GM19463 (cell line): ENCODE results near the gene TSHZ3.

ENCODE experiments used
- ATAC-seq: cut with Tn5 transposase; IDR thresholded peaks from one replicate; pipeline ENCODE4 v1.9.1; 2021; ENCODE audit warnings: mild to moderate bottlenecking, moderate library complexity; ENCODE audit not compliant: unreplicated experiment

The TSHZ3 gene, protein sequence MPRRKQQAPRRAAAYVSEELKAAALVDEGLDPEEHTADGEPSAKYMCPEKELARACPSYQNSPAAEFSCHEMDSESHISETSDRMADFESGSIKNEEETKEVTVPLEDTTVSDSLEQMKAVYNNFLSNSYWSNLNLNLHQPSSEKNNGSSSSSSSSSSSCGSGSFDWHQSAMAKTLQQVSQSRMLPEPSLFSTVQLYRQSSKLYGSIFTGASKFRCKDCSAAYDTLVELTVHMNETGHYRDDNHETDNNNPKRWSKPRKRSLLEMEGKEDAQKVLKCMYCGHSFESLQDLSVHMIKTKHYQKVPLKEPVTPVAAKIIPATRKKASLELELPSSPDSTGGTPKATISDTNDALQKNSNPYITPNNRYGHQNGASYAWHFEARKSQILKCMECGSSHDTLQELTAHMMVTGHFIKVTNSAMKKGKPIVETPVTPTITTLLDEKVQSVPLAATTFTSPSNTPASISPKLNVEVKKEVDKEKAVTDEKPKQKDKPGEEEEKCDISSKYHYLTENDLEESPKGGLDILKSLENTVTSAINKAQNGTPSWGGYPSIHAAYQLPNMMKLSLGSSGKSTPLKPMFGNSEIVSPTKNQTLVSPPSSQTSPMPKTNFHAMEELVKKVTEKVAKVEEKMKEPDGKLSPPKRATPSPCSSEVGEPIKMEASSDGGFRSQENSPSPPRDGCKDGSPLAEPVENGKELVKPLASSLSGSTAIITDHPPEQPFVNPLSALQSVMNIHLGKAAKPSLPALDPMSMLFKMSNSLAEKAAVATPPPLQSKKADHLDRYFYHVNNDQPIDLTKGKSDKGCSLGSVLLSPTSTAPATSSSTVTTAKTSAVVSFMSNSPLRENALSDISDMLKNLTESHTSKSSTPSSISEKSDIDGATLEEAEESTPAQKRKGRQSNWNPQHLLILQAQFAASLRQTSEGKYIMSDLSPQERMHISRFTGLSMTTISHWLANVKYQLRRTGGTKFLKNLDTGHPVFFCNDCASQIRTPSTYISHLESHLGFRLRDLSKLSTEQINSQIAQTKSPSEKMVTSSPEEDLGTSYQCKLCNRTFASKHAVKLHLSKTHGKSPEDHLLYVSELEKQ

DNA sequence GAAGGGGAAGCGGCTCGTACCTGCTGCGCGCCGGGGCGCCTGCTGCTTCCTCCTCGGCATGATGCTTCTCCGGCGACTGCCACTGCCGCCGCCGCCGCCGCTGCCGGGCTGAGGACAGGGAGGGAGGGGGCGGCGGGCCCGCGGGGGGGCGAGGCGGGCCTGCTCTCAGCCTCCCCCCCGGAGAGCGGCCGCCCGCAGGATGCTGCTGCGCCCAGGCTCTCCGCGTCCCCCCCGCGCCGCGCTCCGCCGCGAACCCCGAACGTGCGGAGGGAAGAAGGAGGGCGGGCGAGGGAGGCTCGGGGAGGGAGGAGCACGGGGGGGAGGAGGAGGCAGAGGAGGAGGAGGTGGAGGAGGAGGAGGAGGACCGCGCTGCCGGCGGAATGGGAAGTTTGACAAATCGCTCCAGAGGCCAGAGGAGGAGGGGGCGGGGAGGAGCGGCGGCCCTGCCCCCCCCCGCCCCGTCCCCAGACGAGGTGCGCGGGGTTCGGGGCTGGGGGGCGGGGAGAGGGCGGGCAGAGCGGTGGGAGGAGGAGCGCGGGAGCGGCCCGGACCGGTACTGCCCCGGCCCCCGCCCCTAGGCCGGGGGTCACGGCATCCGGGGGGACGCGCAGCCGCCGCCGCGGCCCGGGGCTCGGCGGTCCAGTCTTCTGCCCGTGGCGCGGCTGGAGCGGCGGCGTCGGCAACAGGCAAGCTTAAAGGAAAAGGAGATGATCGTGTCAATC, at the start of gene TSHZ3:
Gene TSHZ3 (minus strand): TSS at position 277 of the 722 bp plus-strand sequence. CDS start 217 bp downstream, at position 60.
- no peak for ATAC-seq

DNA sequence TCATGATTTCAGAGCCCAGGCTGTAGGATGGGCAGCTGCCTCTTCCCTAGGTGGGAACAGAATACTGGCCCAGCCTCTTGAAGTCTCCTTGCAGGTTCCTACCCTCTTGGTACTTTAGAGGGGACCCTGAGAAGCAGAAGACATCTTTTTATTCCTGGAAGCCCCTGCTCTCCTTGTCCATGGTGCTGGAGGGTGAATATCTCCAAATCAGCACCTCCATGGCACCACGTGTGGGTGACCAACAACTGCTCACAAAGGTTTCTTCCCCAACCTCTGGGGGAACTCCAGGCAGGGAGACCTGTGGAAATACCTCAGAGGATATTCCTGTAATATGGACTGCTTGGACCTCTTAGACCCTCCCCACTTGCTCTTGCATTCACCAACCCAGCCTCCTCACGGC, 48.1 kb upstream of the TSHZ3 start:
- no peak for ATAC-seq

DNA sequence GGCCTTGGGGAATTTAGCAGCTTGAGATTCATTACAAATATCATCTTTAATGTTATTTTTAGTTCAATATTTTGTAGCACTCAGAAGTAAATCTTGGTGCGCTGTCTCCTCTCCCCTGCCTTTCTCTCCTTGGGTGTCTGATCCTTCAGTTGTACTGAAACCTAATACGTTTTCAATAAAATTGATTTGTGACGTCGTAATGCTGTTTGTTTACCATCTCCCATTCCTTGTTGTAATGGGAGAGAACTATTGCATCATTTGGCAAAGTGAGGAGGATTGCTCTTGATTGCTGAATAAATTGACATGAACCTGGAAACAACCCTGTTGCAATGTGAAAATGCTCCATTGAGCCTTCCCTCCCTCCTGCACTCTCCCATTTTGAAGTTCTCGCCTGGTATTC, 43.2 kb upstream of the TSHZ3 start:
- ATAC-seq: no peak

DNA sequence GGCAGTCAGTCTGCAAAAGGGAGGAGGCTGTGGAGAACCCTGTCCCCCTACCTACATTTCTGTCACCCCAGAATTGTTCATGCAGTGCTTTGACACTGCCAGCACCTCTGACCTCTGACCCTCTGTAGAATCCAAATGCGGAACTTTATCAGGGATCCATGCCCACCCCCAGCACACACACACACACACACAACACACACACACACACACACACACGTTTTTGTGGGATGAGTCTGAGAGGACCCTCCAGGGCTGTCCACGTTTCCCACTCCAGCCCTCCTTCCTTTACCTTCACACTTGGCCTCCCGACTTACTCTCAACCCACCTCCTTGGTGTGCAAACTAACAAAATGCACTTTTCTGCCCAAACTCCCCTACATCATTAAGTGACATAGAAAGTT, 42.3 kb upstream of the TSHZ3 start:
- ATAC-seq: no peak

DNA sequence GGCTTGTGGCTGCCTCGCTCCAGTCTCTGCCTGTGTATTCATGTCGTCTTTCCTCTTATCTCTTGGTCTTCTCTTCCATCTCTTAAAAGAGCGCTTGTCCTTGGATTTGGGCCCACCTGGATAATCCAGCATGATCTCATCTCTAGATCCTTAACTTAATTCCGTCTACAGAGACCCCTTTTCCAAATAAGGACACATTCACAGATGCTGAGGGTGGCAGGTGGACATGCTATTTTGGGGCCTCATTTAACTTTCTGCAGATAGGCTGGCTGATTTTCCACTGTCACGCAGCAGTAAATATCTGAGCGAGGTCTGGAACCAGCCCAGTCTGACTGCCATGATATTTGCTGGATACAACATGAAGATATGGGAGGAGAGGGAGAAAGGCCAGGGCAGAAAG, 41.5 kb upstream of the TSHZ3 start:
- no peak for ATAC-seq

DNA sequence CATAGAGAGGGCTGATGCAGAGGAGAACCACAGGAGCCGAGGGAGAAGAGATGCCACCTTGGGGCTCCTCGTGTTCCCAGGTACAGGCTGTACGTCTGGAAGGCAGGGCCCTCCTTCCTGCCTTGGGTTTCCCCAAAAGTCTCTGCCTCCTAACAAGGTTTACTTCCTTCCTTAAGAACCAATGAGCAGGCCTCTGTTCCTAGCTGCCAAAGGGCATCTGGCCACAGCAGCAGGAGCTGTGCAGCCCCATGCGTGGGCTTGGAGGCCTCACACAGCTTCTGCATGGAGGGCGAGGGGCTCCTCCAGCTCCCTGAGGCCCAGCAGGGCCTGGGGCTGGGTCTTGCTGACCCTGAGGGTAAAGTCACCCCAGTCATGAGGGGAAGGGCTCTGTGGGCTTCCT, 40.6 kb upstream of the TSHZ3 start:
- no peak for ATAC-seq

DNA sequence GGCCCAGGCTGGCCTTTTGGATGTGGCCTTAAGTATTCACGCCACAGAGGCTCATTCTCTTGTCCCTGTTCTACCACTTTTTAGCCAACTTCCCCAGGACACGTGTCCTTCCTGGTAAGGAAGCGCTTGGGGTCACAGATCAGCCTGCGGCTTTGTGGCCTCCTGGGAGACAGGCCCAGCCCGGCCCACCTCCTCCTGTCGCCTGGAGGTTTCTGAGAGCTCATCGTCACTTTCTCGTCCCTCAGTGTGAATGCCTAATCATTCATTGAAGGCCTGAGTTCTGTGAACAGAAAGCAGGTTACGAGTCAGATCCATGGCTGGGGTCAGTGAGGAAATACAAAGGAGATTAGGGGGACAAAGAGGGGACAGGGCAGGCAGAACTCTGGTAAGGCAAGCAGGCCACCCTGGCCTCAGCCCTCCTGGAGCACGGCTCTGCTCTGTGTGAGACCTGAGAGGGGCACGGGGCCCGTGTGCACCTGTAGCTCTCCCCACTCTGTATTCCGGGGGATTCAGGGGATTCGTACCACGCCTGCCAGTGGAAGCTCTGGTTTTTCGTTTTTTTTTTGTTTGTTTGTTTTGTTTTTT, 38.6 kb upstream of the TSHZ3 start:
- ATAC-seq: no peak

DNA sequence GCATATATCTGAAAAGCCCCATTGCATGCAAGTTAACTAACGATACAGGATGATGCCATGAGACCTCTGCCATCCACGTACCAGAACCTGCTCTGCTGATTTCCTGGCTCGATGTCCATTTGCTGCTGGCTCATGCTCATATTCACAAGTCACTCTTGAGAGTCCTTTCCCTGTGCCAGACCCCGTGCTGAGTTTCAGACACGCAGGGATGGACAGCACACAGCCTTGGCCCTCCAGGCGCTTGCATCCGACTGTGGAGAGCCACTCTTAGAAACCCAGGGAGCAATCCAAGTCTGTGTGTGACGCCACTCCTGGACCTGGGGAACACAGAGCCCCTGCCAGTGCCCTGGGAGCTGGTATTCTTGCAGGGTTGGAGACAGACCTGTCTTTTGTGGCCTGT, 37.6 kb upstream of the TSHZ3 start:
- no peak for ATAC-seq

DNA sequence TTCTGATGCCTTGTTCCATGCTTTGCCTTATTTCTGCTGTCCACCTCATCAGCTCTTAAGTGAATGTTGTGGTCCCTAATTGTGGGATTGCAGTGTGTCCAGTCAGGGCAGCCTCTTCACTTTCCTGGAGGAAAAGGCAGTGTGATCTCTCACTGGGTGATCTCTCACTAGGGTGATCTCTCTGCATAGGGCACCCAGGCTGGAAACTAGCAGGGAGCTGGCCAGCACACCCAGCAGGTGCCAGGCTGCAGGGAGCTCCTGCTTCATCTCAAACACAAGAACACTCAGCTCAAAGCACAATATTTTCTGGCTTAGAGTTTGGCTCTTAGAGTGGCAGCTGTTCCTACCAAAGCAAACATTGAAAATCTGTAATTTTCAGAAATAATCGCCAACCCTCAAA, 36.5 kb upstream of the TSHZ3 start:
- no peak for ATAC-seq

DNA sequence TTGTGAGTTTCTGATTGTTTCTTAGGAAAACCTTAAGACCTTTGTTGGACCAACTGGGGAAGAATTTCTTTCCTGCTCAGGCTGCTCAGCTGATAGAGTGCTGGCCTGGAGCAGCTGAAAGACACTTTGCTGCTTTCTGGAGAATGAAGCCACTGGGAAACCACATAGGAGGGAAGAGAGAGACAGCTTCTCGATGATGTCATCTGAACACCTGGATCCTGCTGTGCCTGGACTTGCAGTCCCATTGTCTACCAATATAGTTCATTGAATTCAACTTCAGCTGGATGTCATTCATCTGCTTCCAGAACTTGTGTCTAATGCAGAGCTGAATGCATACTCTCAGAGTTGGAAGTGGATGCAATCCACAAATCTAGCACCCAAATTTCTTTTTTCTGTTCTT, 34.3 kb upstream of the TSHZ3 start:
- ATAC-seq: no peak

DNA sequence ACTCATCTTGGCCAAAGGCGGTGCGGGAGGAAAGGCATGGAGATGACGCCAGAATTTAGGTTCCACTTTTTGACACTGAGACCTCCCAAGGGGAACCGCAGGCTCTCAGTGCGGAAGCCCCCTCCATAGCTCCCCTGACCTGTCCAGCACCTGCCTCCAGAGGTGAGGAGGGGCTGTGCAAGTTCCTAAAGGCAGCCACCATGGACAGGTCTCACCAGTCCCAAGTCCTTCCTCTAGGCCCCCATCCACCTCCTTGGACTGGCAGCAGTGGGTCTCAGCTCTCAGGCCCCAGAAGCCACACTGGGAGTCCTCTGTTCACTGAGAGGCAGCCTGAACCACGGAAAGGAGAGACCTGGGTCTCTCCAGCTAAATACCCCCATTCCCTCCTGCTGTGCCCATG, 31.6 kb upstream of the TSHZ3 start:
- ATAC-seq: no peak

DNA sequence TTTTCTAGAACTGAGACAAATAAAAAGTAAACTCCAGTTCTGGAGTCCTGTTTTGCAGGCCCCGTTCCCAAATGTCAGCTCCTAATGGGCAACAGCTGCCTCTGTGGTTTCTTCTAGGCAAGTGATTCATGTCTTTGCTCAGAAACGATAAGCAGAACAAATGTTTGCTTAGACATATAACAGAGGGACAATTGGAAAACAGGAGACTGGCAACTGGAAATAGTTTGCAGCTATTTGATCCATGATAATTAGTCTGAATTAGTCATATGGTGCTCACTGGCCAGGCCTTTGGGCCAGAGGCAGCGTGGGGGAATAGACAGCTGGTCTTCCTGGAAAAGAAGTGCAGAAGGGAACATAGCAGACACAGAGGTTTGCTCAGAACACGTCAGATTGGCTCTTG, 29.2 kb upstream of the TSHZ3 start:
- no peak for ATAC-seq

DNA sequence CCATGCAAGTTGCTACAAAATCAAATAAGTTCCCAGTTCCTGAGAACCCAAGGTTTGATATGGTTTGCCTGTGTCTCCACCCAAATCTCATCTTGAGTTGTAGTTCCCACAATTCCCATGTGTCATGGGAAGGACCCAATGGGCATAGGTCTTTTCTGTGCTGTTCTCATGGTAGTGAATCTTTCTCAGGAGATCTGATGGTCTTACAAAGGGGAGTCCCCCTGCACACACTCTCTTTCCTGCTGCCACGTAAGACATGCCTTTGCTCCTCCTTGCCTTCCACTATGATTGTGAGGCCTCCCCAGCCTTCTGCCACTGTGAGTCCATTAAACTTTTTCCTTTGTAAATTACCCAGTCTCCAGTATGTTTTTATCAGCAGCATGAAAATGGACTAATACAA, 28.5 kb upstream of the TSHZ3 start:
- ATAC-seq: no peak

DNA sequence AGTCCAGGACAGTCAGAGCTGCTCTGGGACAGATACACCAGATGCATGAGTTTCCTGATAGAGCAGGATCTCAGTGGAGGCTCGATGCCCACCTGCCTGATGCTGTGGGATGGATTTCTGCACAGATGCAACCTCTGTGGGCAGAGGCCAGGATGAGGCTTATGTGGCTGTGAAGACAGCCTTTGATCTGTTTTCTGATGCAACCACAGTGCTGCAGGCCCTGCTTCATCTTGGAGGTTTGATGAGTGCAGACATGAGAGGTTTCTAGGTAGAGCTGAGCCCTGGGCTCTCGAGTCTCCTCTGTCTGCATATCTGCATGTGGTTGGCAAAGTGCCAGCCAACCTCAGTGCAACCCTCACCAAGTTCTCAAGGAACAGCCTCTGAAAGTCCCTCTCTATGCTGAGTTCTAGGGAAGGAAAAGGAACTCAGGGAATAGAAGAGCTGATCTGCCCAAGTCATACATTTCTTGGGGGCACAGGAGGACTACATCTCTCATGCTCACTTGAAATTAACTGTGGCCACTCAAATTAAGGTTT, 23.1 kb upstream of the TSHZ3 start:
- no peak for ATAC-seq

DNA sequence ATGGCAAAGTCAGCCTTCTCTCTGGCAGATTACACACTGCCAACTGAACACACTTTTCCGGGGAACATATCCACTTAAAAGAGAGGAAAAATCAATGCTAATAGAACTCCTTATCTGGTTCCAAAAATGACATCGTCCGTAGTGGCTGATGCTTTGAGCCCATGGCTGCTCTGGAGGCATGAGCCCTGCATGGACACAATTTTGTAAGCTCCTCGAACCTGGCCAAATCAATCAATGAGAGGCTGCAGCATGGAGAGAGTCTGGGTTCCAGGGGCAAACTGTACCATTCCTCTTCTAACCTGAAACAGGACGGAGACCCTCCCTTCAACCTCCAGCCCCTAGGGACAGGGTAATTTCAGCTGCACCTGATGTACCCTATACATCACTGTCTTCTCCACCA, 21.0 kb upstream of the TSHZ3 start:
- ATAC-seq: no peak

DNA sequence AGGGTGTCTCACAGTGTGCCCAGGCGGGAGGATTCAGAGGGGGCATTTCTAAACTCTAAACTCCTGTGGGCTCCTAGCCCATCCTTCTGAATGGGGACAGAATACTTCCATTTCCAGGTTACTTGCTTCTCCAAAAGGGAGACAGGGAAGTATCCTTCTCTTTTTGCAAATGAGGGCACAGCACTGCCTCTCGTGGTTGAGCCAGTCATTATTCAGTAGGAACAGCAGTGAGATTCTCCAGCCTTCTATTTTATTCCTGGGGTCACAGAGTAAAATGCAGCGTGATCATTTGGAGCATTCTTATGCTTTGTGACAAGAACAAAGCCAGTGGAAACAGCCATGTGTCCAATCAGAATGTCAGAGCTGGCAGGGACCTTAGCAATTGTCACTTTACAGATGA, 15.7 kb upstream of the TSHZ3 start:
- ATAC-seq: no peak

DNA sequence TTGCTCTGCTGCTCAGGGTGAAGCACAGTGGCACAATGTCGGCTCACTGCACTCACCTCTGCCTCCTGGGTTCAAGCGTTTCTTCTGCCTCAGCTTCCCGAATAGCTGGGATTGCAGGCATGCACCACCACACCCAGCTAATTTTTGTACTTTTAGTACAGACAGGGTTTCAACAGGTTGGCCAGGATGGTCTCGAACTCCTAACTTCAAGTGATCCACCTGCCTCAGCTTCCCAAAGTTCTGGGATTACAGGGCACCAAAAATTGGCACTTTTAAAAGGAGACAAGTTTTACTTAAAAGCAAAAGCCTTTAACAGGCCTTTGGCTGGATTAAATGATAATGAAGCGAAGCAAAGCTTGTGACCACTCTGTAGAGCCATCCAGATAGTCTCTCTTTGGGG, 12.5 kb upstream of the TSHZ3 start:
- ATAC-seq: no peak

DNA sequence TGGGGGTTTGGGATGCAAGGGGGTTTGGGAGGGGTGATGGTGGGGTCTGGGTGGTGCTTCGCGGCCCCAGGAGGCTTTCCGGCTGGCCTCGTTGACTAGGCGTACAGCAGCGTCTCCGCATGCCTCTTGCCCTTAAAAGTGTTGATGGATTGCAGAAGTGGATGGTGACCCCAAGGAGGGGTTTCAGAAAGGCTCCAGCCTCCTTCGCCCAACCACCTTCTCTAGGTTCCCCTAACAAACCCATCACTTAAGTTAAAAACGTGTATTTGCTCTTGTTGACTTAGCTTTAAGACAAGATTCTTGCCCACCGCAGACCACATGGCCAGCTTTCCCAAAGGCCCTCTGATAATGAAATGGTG, 8.1 kb upstream of the TSHZ3 start:
- no peak for ATAC-seq

DNA sequence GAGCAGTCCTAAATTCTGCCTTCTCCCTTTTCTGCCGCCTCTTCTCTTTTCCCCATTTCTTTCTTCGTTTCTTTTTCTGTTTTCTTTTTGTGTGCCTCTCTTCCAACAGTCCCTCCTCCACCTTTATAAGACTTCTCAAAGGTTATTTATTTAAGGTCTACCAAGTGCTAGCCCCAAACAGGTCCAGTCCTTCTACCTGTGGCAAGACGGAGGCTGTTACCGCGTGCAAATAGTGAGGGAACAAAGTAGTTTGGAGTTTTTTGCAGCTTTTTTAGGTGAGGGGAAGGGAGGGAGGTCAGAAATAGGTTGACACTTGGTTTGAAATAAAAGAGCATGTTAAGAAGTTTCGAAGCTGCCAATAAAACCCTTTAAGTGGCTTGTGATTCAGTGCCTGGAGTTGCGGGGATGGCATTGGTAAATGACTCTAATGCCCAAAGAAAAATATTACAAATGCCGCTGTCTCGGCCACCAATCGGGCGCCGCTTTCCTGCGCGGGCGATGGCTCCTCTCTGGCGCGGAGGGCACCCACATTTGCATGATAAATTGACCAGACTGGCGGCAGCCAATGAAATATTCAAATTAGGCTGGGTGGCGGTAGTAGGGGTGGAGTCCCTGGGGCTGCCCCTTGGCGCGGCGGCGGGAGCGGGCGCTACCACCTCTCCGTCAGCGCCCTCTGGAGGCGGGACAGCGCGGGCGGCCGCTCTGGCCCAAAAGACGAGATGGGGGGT, 7.5 kb upstream of the TSHZ3 start:
- ATAC-seq: no peak
